KMS-11 (cell line): ENCODE results near the gene HTR5A.

Experiments
- H2AFZ ChIP-seq: fragments of 200-600 bp; sonication (generic); 2 replicates; pipeline ENCODE4 v1.6.1; 2016; ENCODE audit warnings: antibody characterized with exemption, mixed run types, low read depth
- H3K27ac ChIP-seq: fragments of 200-600 bp; sonication (generic); 2 replicates; pipeline ENCODE4 v1.6.1; 2016; ENCODE audit warnings: mild to moderate bottlenecking, mixed run types
- H3K27me3 ChIP-seq: fragments of 200-600 bp; sonication (generic); 2 replicates; pipeline ENCODE4 v1.6.1; 2017; ENCODE audit warnings: mild to moderate bottlenecking, low read depth, mixed run types, moderate library complexity; ENCODE audit not compliant: insufficient read depth
- H3K36me3 ChIP-seq: fragments of 200-600 bp; sonication (generic); 2 replicates; pipeline ENCODE4 v1.6.1; 2017; ENCODE audit warnings: mild to moderate bottlenecking, mixed run types; ENCODE audit not compliant: insufficient read depth
- H3K4me1 ChIP-seq: fragments of 200-600 bp; sonication (generic); 2 replicates; pipeline ENCODE4 v1.6.1; 2016; ENCODE audit warnings: mild to moderate bottlenecking, low read depth, mixed run types; ENCODE audit not compliant: poor library complexity, severe bottlenecking
- H3K4me2 ChIP-seq: fragments of 200-600 bp; sonication (generic); 2 replicates; pipeline ENCODE4 v1.7.0; 2016; ENCODE audit warnings: mild to moderate bottlenecking, mixed run types
- H3K4me3 ChIP-seq: fragments of 200-600 bp; sonication (generic); IDR thresholded peaks from 2 replicates; pipeline ENCODE4 v1.6.1; 2017; ENCODE audit warnings: low read depth, low read length, mixed read lengths; ENCODE audit not compliant: insufficient read depth
- H3K79me2 ChIP-seq: fragments of 200-600 bp; sonication (generic); 2 replicates; pipeline ENCODE4 v1.6.1; 2016; ENCODE audit warnings: low read depth, mixed run types; ENCODE audit not compliant: insufficient read depth
- H3K9ac ChIP-seq: fragments of 200-600 bp; sonication (generic); 2 replicates; pipeline ENCODE4 v1.6.1; 2016; ENCODE audit warnings: mild to moderate bottlenecking, mixed run types
- H4K20me1 ChIP-seq: fragments of 200-600 bp; sonication (generic); 2 replicates; pipeline ENCODE4 v1.6.1; 2016; ENCODE audit warnings: mild to moderate bottlenecking, mixed run types; ENCODE audit not compliant: insufficient read depth
- CTCF ChIP-seq: fragments of 200-600 bp; sonication (generic); conservative IDR thresholded peaks from 2 replicates; pipeline ENCODE4 v1.6.1; 2017; ENCODE audit warnings: low read depth, mild to moderate bottlenecking, antibody characterized with exemption, low read length, moderate library complexity, mixed read lengths

The HTR5A gene

DNA sequence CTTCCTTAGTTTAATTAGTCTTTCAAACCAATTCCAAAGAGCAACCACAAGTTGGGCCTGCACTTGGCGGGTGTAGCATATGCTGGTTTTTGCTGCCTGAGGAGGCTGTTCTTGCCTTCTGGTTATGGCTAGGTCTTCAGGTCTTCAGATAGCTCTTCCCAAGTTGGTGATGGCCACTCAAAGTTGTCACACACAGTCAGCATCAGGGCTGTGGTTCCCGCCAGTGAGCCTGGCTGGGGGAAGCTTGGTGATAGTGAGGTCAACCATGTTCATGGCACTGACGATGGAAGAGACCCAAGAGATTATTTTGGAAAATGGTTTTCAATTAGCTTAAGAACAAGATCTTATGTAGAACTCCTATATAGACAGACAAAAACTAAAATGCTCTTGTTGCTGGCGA is 18.8 kb upstream of the HTR5A start:
- Histone ChIP-seq H3K4me1 (no peaks in the 10 kb centered on the region), H4K20me1 (no peaks in the 10 kb centered on the region), H3K79me2 (no peaks in the 10 kb centered on the region), H2AFZ (no peak overlapping the region), H3K4me2 (no peak overlapping the region), H3K9ac (no peak overlapping the region), H3K4me3 (no peak overlapping the region), H3K27ac (no peak overlapping the region), H3K36me3 (no peaks in the 10 kb centered on the region), H3K27me3 (no peaks in the 10 kb centered on the region)
- TF ChIP-seq CTCF = no peak

GRCh38 chr7:155053002-155053401 is 17.1 kb upstream of the HTR5A start:
- no peak overlapping the region for H3K27ac ChIP-seq
- H3K27me3 ChIP-seq = no peaks in the 10 kb centered on the region

DNA sequence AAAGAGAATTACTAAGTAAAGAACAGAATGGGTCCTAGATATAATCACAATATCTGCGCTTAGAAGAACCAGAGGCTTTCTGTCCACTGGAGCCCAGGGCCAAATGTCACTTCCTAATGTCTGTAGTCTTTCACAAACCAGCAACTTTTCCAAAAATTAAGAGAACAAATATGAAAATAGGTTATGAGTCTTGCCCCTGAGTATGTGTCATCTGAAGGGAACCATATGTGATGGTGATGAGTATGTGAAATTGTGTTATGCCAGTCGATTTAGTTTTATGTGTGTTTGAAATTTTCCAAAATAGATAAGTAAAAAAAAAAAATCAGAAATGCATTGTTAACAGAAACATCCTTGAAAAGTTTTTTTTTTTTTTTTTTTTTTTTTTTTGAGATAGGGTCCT is 15.4 kb upstream of the HTR5A start:
- Histone ChIP-seq H4K20me1 (no peaks in the 10 kb centered on the region), H3K36me3 (no peaks in the 10 kb centered on the region), H3K4me1 (no peaks in the 10 kb centered on the region), H3K4me3 (no peak overlapping the region), H3K79me2 (no peaks in the 10 kb centered on the region), H3K27me3 (no peaks in the 10 kb centered on the region), H2AFZ (no peak overlapping the region), H3K9ac (no peak overlapping the region), H3K4me2 (no peak overlapping the region), H3K27ac (no peak overlapping the region)
- TF ChIP-seq CTCF = no peak

More at GRCh38 chr7:155053002-155053401, 17.1 kb upstream of the HTR5A start:
- Histone ChIP-seq H3K4me2 (no peak overlapping the region), H3K79me2 (no peaks in the 10 kb centered on the region), H3K4me3 (no peak overlapping the region), H3K9ac (no peak overlapping the region), H3K36me3 (no peaks in the 10 kb centered on the region), H2AFZ (no peak overlapping the region), H4K20me1 (no peaks in the 10 kb centered on the region), H3K4me1 (no peaks in the 10 kb centered on the region)
- TF ChIP-seq CTCF = no peak

GRCh38 chr7:155057076-155057475 is 13.0 kb upstream of the HTR5A start:
- Histone ChIP-seq H2AFZ (no peak overlapping the region), H4K20me1 (no peaks in the 10 kb centered on the region), H3K36me3 (no peaks in the 10 kb centered on the region), H3K9ac (no peak overlapping the region), H3K79me2 (no peaks in the 10 kb centered on the region), H3K4me1 (no peaks in the 10 kb centered on the region), H3K27ac (no peak overlapping the region), H3K4me3 (no peak overlapping the region), H3K4me2 (no peak overlapping the region), H3K27me3 (no peaks in the 10 kb centered on the region)
- TF ChIP-seq CTCF = no peak
